ENCODE data around the gene ZNF787. TPM values are rescaled to one million over a fixed set of nuclear protein-coding genes. Genes with fewer than 3 reads are reported as not detected.
"Not testable (repeated sequence)": the region's sequence is repeated elsewhere in the genome, so short reads cannot be mapped to it uniquely, and the experiment has no call there.

ZNF787 gene
- total RNA-seq, 1 donor from 2014 or later = 34.4 TPM

- Histone ChIP-seq H3K9ac (ENCODE audit: low read depth in 1 of 3, low read length in 3 of 3) (no peak overlapping the region), H3K27ac (ENCODE audit: low read depth, low read length) (no peak overlapping the region), H3K4me3 (ENCODE audit: low read length in 3 of 3) (no peak overlapping the region), H3K27me3 (ENCODE audit: control insufficient read depth in 3 of 3, insufficient read depth in 3 of 3, low read length in 3 of 3) (no peaks in the 10 kb centered on the region), H3K9me3 (ENCODE audit: control insufficient read depth in 3 of 3, low read length in 3 of 3) (no peaks in the 10 kb centered on the region), H3K36me3 (ENCODE audit: control insufficient read depth in 3 of 3, insufficient read depth in 3 of 3, low read length in 3 of 3) (peaks cover 31 to 41% (median 38%) of the 10 kb centered on the region in 3 donors), H3K4me1 (ENCODE audit: control insufficient read depth in 3 of 3, insufficient read depth in 3 of 3, low read length in 3 of 3) (peaks cover 0 to 11% (median 9%) of the 10 kb centered on the region in 3 donors)
These were observed 35.7 kb upstream of the ZNF787 start for GRCh38 chr19:56156768-56157167.

GRCh38 chr19:56155124-56155687 is 34.1 kb upstream of the ZNF787 start:
- H3K4me1 ChIP-seq (ENCODE audit: control insufficient read depth in 3 of 3, insufficient read depth in 3 of 3, low read length in 3 of 3) = peaks cover 4 to 14% (median 13%) of the 10 kb centered on the region in 3 donors
- no peaks in the 10 kb centered on the region for H3K9me3 ChIP-seq (ENCODE audit: control insufficient read depth in 3 of 3, low read length in 3 of 3)
- H3K27me3 ChIP-seq (ENCODE audit: control insufficient read depth in 3 of 3, insufficient read depth in 3 of 3, low read length in 3 of 3) = no peaks in the 10 kb centered on the region
- no peak overlapping the region for H3K4me3 ChIP-seq (ENCODE audit: low read length in 3 of 3)
- peaks cover 24 to 33% (median 30%) of the 10 kb centered on the region in 3 donors for H3K36me3 ChIP-seq (ENCODE audit: control insufficient read depth in 3 of 3, insufficient read depth in 3 of 3, low read length in 3 of 3)
- H3K9ac ChIP-seq (ENCODE audit: low read depth in 1 of 3, low read length in 3 of 3) = peak overlapping the region in 1 of 3 donors; percentile 3
- no peak overlapping the region for H3K27ac ChIP-seq (ENCODE audit: low read depth, low read length)

GRCh38 chr19:56153507-56153906 is 32.4 kb upstream of the ZNF787 start:
- no peak overlapping the region for H3K4me3 ChIP-seq (ENCODE audit: low read length in 3 of 3)
- H3K36me3 ChIP-seq (ENCODE audit: control insufficient read depth in 3 of 3, insufficient read depth in 3 of 3, low read length in 3 of 3) = peaks cover 18 to 21% (median 20%) of the 10 kb centered on the region in 3 donors
- peak overlapping the region in 1 of 3 donors; percentile 25 for H3K9ac ChIP-seq (ENCODE audit: low read depth in 1 of 3, low read length in 3 of 3)
- H3K4me1 ChIP-seq (ENCODE audit: control insufficient read depth in 3 of 3, insufficient read depth in 3 of 3, low read length in 3 of 3) = peaks cover 10 to 20% (median 16%) of the 10 kb centered on the region in 3 donors
- no peaks in the 10 kb centered on the region for H3K27me3 ChIP-seq (ENCODE audit: control insufficient read depth in 3 of 3, insufficient read depth in 3 of 3, low read length in 3 of 3)
- H3K9me3 ChIP-seq (ENCODE audit: control insufficient read depth in 3 of 3, low read length in 3 of 3) = no peaks in the 10 kb centered on the region
- H3K27ac ChIP-seq (ENCODE audit: low read depth, low read length) = no peak overlapping the region

GRCh38 chr19:56152644-56153043 is 31.5 kb upstream of the ZNF787 start:
- Histone ChIP-seq H3K27ac (ENCODE audit: low read depth, low read length) (no peak overlapping the region), H3K36me3 (ENCODE audit: control insufficient read depth in 3 of 3, insufficient read depth in 3 of 3, low read length in 3 of 3) (peaks cover 18 to 21% (median 20%) of the 10 kb centered on the region in 3 donors), H3K27me3 (ENCODE audit: control insufficient read depth in 3 of 3, insufficient read depth in 3 of 3, low read length in 3 of 3) (no peaks in the 10 kb centered on the region)

GRCh38 chr19:56150358-56150757 is 29.3 kb upstream of the ZNF787 start:
- H3K9ac ChIP-seq (ENCODE audit: low read depth in 1 of 3, low read length in 3 of 3) = peak overlapping the region; percentile 3 to 41 (median 34)
- H3K27ac ChIP-seq (ENCODE audit: low read depth, low read length) = peak overlapping the region; percentile 79
- H3K36me3 ChIP-seq (ENCODE audit: control insufficient read depth in 3 of 3, insufficient read depth in 3 of 3, low read length in 3 of 3) = peaks cover 11 to 19% (median 15%) of the 10 kb centered on the region in 3 donors
- no peaks in the 10 kb centered on the region for H3K27me3 ChIP-seq (ENCODE audit: control insufficient read depth in 3 of 3, insufficient read depth in 3 of 3, low read length in 3 of 3)
- H3K9me3 ChIP-seq (ENCODE audit: control insufficient read depth in 3 of 3, low read length in 3 of 3) = no peaks in the 10 kb centered on the region
- H3K4me3 ChIP-seq (ENCODE audit: low read length in 3 of 3) = peak overlapping the region in 1 of 3 donors; percentile 31
- H3K4me1 ChIP-seq (ENCODE audit: control insufficient read depth in 3 of 3, insufficient read depth in 3 of 3, low read length in 3 of 3) = peaks cover 14 to 20% (median 16%) of the 10 kb centered on the region in 3 donors

More at GRCh38 chr19:56152644-56153043, 31.5 kb upstream of the ZNF787 start:
- H3K4me1 ChIP-seq (ENCODE audit: control insufficient read depth in 3 of 3, insufficient read depth in 3 of 3, low read length in 3 of 3) = peaks cover 10 to 20% (median 16%) of the 10 kb centered on the region in 3 donors
- H3K9me3 ChIP-seq (ENCODE audit: control insufficient read depth in 3 of 3, low read length in 3 of 3) = no peaks in the 10 kb centered on the region
- no peak overlapping the region for H3K4me3 ChIP-seq (ENCODE audit: low read length in 3 of 3)
- peak overlapping the region in 2 of 3 donors; percentile 14 to 25 for H3K9ac ChIP-seq (ENCODE audit: low read depth in 1 of 3, low read length in 3 of 3)

GRCh38 chr19:56149656-56150038 is 28.6 kb upstream of the ZNF787 start:
- H3K27me3 ChIP-seq (ENCODE audit: control insufficient read depth in 3 of 3, insufficient read depth in 3 of 3, low read length in 3 of 3) = no peaks in the 10 kb centered on the region
- peak overlapping the region; percentile 3 to 41 (median 34) for H3K9ac ChIP-seq (ENCODE audit: low read depth in 1 of 3, low read length in 3 of 3)
- peak overlapping the region in 1 of 3 donors; percentile 26 for H3K4me3 ChIP-seq (ENCODE audit: low read length in 3 of 3)
- peak overlapping the region; percentile 79 for H3K27ac ChIP-seq (ENCODE audit: low read depth, low read length)
- no peaks in the 10 kb centered on the region for H3K9me3 ChIP-seq (ENCODE audit: control insufficient read depth in 3 of 3, low read length in 3 of 3)
- H3K4me1 ChIP-seq (ENCODE audit: control insufficient read depth in 3 of 3, insufficient read depth in 3 of 3, low read length in 3 of 3) = peaks cover 14 to 20% (median 16%) of the 10 kb centered on the region in 3 donors
- peaks cover 7 to 15% (median 10%) of the 10 kb centered on the region in 3 donors for H3K36me3 ChIP-seq (ENCODE audit: control insufficient read depth in 3 of 3, insufficient read depth in 3 of 3, low read length in 3 of 3)

- peaks cover 14 to 20% (median 16%) of the 10 kb centered on the region in 3 donors for H3K4me1 ChIP-seq (ENCODE audit: control insufficient read depth in 3 of 3, insufficient read depth in 3 of 3, low read length in 3 of 3)
- not testable (repeated sequence) for H3K27ac ChIP-seq (ENCODE audit: low read depth, low read length)
These were observed 28.0 kb upstream of the ZNF787 start for GRCh38 chr19:56148955-56149655.

GRCh38 chr19:56148096-56148495 is 27.0 kb upstream of the ZNF787 start:
- Histone ChIP-seq H3K27me3 (ENCODE audit: control insufficient read depth in 3 of 3, insufficient read depth in 3 of 3, low read length in 3 of 3) (no peaks in the 10 kb centered on the region), H3K4me3 (ENCODE audit: low read length in 3 of 3) (no peak overlapping the region), H3K4me1 (ENCODE audit: control insufficient read depth in 3 of 3, insufficient read depth in 3 of 3, low read length in 3 of 3) (peaks cover 10 to 15% (median 14%) of the 10 kb centered on the region in 3 donors), H3K9ac (ENCODE audit: low read depth in 1 of 3, low read length in 3 of 3) (no peak overlapping the region), H3K27ac (ENCODE audit: low read depth, low read length) (no peak overlapping the region), H3K36me3 (ENCODE audit: control insufficient read depth in 3 of 3, insufficient read depth in 3 of 3, low read length in 3 of 3) (peaks cover 5 to 14% (median 7%) of the 10 kb centered on the region in 3 donors), H3K9me3 (ENCODE audit: control insufficient read depth in 3 of 3, low read length in 3 of 3) (no peaks in the 10 kb centered on the region)

More at GRCh38 chr19:56148955-56149655, 28.0 kb upstream of the ZNF787 start:
- H3K36me3 ChIP-seq (ENCODE audit: control insufficient read depth in 3 of 3, insufficient read depth in 3 of 3, low read length in 3 of 3) = peaks cover 5 to 14% (median 7%) of the 10 kb centered on the region in 3 donors
- not testable (repeated sequence) for H3K4me3 ChIP-seq (ENCODE audit: low read length in 3 of 3); H3K27me3 ChIP-seq (ENCODE audit: control insufficient read depth in 3 of 3, insufficient read depth in 3 of 3, low read length in 3 of 3); H3K9me3 ChIP-seq (ENCODE audit: control insufficient read depth in 3 of 3, low read length in 3 of 3); H3K9ac ChIP-seq (ENCODE audit: low read depth in 1 of 3, low read length in 3 of 3)

- peaks cover 11 to 22% (median 11%) of the 10 kb centered on the region in 3 donors for H3K4me1 ChIP-seq (ENCODE audit: control insufficient read depth in 3 of 3, insufficient read depth in 3 of 3, low read length in 3 of 3)
- no peaks in the 10 kb centered on the region for H3K9me3 ChIP-seq (ENCODE audit: control insufficient read depth in 3 of 3, low read length in 3 of 3)
- H3K4me3 ChIP-seq (ENCODE audit: low read length in 3 of 3) = no peak overlapping the region
- no peak overlapping the region for H3K27ac ChIP-seq (ENCODE audit: low read depth, low read length)
- H3K9ac ChIP-seq (ENCODE audit: low read depth in 1 of 3, low read length in 3 of 3) = no peak overlapping the region
- no peaks in the 10 kb centered on the region for H3K27me3 ChIP-seq (ENCODE audit: control insufficient read depth in 3 of 3, insufficient read depth in 3 of 3, low read length in 3 of 3)
- peaks cover 7 to 14% (median 7%) of the 10 kb centered on the region in 3 donors for H3K36me3 ChIP-seq (ENCODE audit: control insufficient read depth in 3 of 3, insufficient read depth in 3 of 3, low read length in 3 of 3)
These were observed 26.2 kb upstream of the ZNF787 start for GRCh38 chr19:56147307-56147706.

- Histone ChIP-seq H3K4me3 (ENCODE audit: low read length in 3 of 3) (no peak overlapping the region), H3K9ac (ENCODE audit: low read depth in 1 of 3, low read length in 3 of 3) (no peak overlapping the region), H3K4me1 (ENCODE audit: control insufficient read depth in 3 of 3, insufficient read depth in 3 of 3, low read length in 3 of 3) (peaks cover 12 to 26% (median 14%) of the 10 kb centered on the region in 3 donors), H3K27ac (ENCODE audit: low read depth, low read length) (no peak overlapping the region), H3K9me3 (ENCODE audit: control insufficient read depth in 3 of 3, low read length in 3 of 3) (no peaks in the 10 kb centered on the region), H3K27me3 (ENCODE audit: control insufficient read depth in 3 of 3, insufficient read depth in 3 of 3, low read length in 3 of 3) (no peaks in the 10 kb centered on the region), H3K36me3 (ENCODE audit: control insufficient read depth in 3 of 3, insufficient read depth in 3 of 3, low read length in 3 of 3) (peaks cover 7 to 14% (median 7%) of the 10 kb centered on the region in 3 donors)
These were observed 25.8 kb upstream of the ZNF787 start for GRCh38 chr19:56146904-56147303.
